HepG2 (cell line): ENCODE data around the gene ACTN4. TPM values are rescaled to one million over a fixed set of nuclear protein-coding genes. Genes with fewer than 3 reads are reported as not detected.

Experiments used
- CHCHD3 ChIP-seq: sonication (generic); formaldehyde crosslinking; IDR thresholded peaks from 2 replicates; pipeline ENCODE4 v1.8.0; 2022; ENCODE audit warnings: mild to moderate bottlenecking, missing genetic modification reagents, moderate library complexity
- HIC2 ChIP-seq: sonication (generic); formaldehyde crosslinking; IDR thresholded peaks from 2 replicates; pipeline ENCODE4 v1.9.0; 2022; ENCODE audit warnings: low read depth, missing genetic modification reagents
- HINFP ChIP-seq: sonication (generic); formaldehyde crosslinking; IDR thresholded peaks from 2 replicates; pipeline ENCODE4 v1.4.0; 2020; ENCODE audit warnings: low read depth, mild to moderate bottlenecking, missing genetic modification reagents
- KMT2A ChIP-seq: sonication (generic); formaldehyde crosslinking; IDR thresholded peaks from 2 replicates; pipeline ENCODE4 v1.4.0; 2020; ENCODE audit warnings: missing genetic modification reagents
- PHF8 ChIP-seq: sonication (generic); formaldehyde crosslinking; IDR thresholded peaks from 2 replicates; pipeline ENCODE4 v1.5.0; 2020; ENCODE audit warnings: missing genetic modification reagents
- POLR2A ChIP-seq, 2 experiments: IDR thresholded peaks; 2 replicates each; pipeline ENCODE4 v1.6.1; 2011; ENCODE audit warnings: low read depth in 2 of 2, low read length in 2 of 2, mild to moderate bottlenecking in 1 of 2, moderate library complexity in 1 of 2; ENCODE audit not compliant: insufficient read depth in 1 of 2
- PRPF4 ChIP-seq: fragments of 200-400 bp; formaldehyde crosslinking; IDR thresholded peaks from 2 replicates; pipeline ENCODE4 v1.6.1; 2016; ENCODE audit warnings: low read length, low read depth; ENCODE audit not compliant: poor library complexity, severe bottlenecking
- SIX1 ChIP-seq: sonication (generic); formaldehyde crosslinking; IDR thresholded peaks from 2 replicates; pipeline ENCODE4 v1.4.0; 2020; ENCODE audit warnings: missing genetic modification reagents, borderline replicate concordance
- SKIL ChIP-seq: sonication (generic); formaldehyde crosslinking; IDR thresholded peaks from 2 replicates; pipeline ENCODE4 v1.8.0; 2022; ENCODE audit warnings: missing genetic modification reagents, mild to moderate bottlenecking, moderate library complexity, borderline replicate concordance
- SP140L ChIP-seq: sonication (generic); formaldehyde crosslinking; IDR thresholded peaks from 2 replicates; pipeline ENCODE4 v1.4.0; 2020; ENCODE audit warnings: missing genetic modification reagents, borderline replicate concordance
- XRCC5 ChIP-seq: fragments of 200-400 bp; formaldehyde crosslinking; optimal IDR thresholded peaks from 2 replicates; pipeline ENCODE3; 2017; ENCODE audit warnings: mild to moderate bottlenecking, low read length
- ZNF180 ChIP-seq: sonication (generic); formaldehyde crosslinking; IDR thresholded peaks from 2 replicates; pipeline ENCODE4 v1.4.0; 2020; ENCODE audit warnings: low read depth, missing genetic modification reagents, borderline replicate concordance
- ZNF24 ChIP-seq: fragments of 450-650 bp; IDR thresholded peaks from 2 replicates; pipeline ENCODE4 v1.6.1; 2017; ENCODE audit warnings: antibody characterized with exemption, mild to moderate bottlenecking
- ZNF329 ChIP-seq: sonication (generic); formaldehyde crosslinking; IDR thresholded peaks from 2 replicates; pipeline ENCODE4 v1.9.0; 2021; ENCODE audit warnings: low read depth, mild to moderate bottlenecking, missing genetic modification reagents
- ZNF44 ChIP-seq: sonication (generic); formaldehyde crosslinking; IDR thresholded peaks from 2 replicates; pipeline ENCODE4 v1.5.1; 2020; ENCODE audit warnings: mild to moderate bottlenecking, missing genetic modification reagents
- ZNF558 ChIP-seq: sonication (generic); formaldehyde crosslinking; IDR thresholded peaks from 2 replicates; pipeline ENCODE4 v1.9.0; 2022; ENCODE audit warnings: mild to moderate bottlenecking, missing genetic modification reagents, borderline replicate concordance
- ZNF710 ChIP-seq: sonication (generic); formaldehyde crosslinking; IDR thresholded peaks from 2 replicates; pipeline ENCODE4 v1.5.0; 2020; ENCODE audit warnings: mild to moderate bottlenecking, missing genetic modification reagents, borderline replicate concordance
- ZSCAN29 ChIP-seq: sonication (generic); formaldehyde crosslinking; conservative IDR thresholded peaks from 2 replicates; pipeline ENCODE4 v1.4.0; 2020; ENCODE audit warnings: mild to moderate bottlenecking, missing genetic modification reagents
- polyA plus RNA-seq, 8 experiments: library from polyadenylated mRNA; depleted of rRNA in 3 of 8; stranded (reverse) in 7 of 8; unstranded in 1 of 8; fragments of >200 nt; fragmentation: Illumina TruSeq in 4 of 8; extraction: Trizol in 4 of 8; gene quantifications; 2 replicates each; pipeline versions ENCODE4 v1.2.1 to v1.2.3, GENCODE V29; 2011 to 2016; ENCODE audit warnings: low read depth in 4 of 8, missing spikeins in 1 of 8, mixed read lengths in 1 of 8; ENCODE audit not compliant: insufficient read depth in 1 of 8
- total RNA-seq, 5 experiments: library from RNA; depleted of rRNA; stranded (reverse); fragments of >200 nt; fragmentation: Illumina TruSeq; extraction: Trizol; gene quantifications; 2 replicates each; pipeline ENCODE4 v1.2.3, GENCODE V29; 2016; ENCODE audit warnings: low read depth in 1 of 5

The ACTN4 gene
- total and polyA plus RNA-seq, 2 of the 13 experiments (the other 11 are each of a cell fraction or from before 2014, with no cell fraction given), result 171 to 192 TPM

- TF ChIP-seq KMT2A (CRISPR knock-in tag) (peak; percentile 49; the same call in 1 of the 2 replicates), CHCHD3 (CRISPR knock-in tag) (no peak), HIC2 (CRISPR knock-in tag) (0 out of 2 replicates have a peak, but pooled peaks have one; percentile 27), ZNF44 (CRISPR knock-in tag) (0 out of 2 replicates have a peak, but pooled peaks have one; percentile 8), ZNF329 (CRISPR knock-in tag) (no peak), ZNF710 (CRISPR knock-in tag) (peak; percentile 57; the same call in 1 of the 2 replicates), SKIL (CRISPR knock-in tag) (no peak), XRCC5 (no peak), PRPF4 (peak; percentile 26), ZNF558 (CRISPR knock-in tag) (peak; percentile 63; the same call in 1 of the 2 replicates), ZNF180 (CRISPR knock-in tag) (no peak), POLR2A (IDR thresholded peaks at IDR 0.05; ENCODE audit: insufficient read depth in 1 of 2, low read depth in 2 of 2, low read length in 2 of 2) (peak in 1 of 2 experiments; percentile 67; a peak in 2 of 4 replicates), HINFP (CRISPR knock-in tag) (no peak), PHF8 (CRISPR knock-in tag) (peak; percentile 57), SP140L (CRISPR knock-in tag) (0 out of 2 replicates have a peak, but pooled peaks have one; percentile 57), SIX1 (CRISPR knock-in tag) (peak; percentile 61; the same call in 1 of the 2 replicates), ZNF24 (no peak), ZSCAN29 (CRISPR knock-in tag) (0 out of 2 replicates have a peak, but pooled peaks have one; percentile 32)
Measured at GRCh38 chr19:38649305-38650171, 2.1 kb downstream of the ACTN4 start (continued).
